ENCODE results near the gene ARHGAP5.

ARHGAP5 gene

DNA sequence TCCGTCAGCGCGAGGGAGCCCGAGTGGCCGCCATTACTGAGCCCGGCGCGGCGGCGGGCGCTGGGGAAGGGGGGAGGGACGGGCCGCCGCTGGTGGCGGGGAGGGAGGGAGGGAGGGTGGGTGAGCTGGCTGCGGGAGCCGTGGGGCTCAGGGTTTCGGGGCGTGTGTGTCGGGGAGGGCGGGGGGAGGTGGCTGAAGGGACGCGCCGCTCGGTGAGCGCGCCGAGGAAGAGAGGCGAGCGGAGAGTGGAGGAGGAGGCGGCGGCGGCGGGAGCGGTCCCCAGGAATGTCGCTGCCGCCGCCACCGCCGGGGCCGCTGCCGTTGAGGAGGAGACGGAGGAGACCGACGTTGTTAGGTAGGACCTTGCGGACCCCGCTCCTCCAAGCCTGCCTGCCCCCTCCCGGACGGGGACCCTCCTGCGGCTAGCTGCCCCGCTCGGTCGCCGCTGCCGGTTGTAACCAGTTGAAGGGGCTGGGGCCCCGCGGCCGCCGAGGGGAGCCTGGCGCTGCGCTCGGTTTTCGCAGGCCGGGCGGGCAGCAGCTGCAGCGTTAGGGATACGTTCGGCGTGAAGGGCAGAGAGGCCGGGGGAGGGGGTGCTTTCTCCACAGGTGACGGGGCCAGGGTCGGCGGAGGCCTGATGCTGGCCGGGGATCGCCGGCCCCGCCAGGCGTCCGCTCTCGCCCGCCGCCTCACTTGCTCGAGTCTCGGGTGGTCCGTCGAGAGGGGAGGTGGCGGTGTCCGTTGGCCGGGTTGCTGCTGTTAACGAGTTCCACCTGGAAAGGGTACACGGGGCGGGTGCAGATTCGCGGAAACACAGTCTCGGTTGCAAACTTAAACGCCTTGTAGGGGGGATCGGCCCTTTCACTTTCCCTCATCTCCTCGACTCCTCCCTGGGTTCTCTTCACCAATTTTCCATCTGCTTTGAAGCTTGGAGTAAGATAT, at the start of gene ARHGAP5:
TSS of gene ARHGAP5 (plus strand) at position 224 of the 942 bp plus-strand sequence. CDS start 13,366 bp downstream, outside the sequence.
- peak; percentile 34 for DNase-seq

- DNase-seq = peak; percentile 67
Measured at GRCh38 chr14:32028599-32028998, 48.5 kb upstream of the ARHGAP5 start.

- no peak for DNase-seq
Measured at GRCh38 chr14:32033543-32033942, 43.6 kb upstream of the ARHGAP5 start.

GRCh38 chr14:32038876-32039275, 38.2 kb upstream of the ARHGAP5 start:
- DNase-seq = peak; percentile 50

DNA sequence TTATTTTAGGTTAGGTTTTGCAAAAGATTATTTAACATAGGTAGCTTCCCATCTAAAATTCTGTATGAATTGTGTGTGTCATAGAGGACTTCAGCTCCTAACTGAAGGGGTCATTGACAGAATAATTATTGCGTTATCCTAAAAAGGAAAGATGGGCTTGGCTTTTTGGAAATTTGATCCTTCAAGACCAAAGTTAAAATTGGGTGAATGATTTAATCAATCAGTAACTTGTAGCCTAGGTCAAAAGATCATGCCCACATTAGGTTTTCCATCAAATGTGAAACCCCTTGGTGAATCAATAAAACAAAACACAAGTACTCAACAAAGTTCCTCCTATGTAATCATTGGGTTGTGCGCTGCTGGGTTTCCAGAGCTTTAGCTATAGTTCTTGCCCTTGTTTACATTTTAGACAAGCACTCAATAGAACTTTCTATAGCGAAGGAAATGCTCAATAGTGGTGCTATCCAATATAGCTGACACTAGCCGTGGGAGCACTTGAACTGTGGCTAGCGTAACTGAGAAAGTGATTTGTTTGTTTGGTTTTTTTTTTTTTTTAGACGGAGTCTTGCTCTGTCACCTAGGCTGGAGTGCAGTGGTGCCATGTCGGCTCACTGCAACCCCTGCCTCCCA, 37.6 kb upstream of the ARHGAP5 start:
- DNase-seq = no peak

GRCh38 chr14:32043624-32044023, 33.5 kb upstream of the ARHGAP5 start:
- no peak for DNase-seq

DNA sequence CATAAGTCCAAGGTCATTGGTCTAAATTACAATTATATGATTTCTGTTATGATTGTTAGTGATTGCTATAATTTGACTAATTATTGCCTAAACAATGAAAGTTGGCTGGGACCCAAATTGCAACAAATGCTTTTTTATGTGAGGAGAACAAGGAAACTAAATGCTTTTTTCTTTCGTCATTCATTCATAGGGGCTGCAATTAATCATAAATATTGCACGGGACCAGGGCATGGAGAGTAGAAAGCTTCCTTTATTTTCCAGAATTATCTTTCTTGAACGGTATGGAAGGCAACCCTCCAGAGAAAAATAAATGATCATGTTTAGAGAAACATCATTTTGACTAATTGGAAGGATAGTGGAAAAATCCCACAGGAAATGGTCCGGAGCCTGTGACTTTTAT, 32.6 kb upstream of the ARHGAP5 start:
- DNase-seq = no peak

DNA sequence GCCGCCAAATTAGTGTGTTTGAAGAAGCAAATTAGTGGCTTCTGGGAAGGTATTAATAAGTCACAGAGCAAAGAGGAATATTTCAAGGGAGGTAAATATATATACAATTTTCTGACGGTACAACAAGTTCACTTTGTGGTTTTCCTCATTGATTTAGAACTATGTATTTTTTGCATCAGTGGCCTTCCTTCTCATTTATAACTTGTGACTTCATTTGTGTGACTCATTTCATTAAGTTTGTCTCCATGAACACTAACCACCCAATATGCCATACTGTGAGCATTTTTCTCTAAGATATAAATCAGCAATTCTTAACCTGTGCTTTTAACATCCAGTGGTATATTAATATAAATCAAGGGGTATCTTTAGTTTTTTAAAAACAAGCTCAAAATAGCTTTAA, 29.3 kb upstream of the ARHGAP5 start:
- DNase-seq = peak; percentile 36

- DNase-seq = no peak
Measured at GRCh38 chr14:32049361-32050088, 27.6 kb upstream of the ARHGAP5 start.

DNA sequence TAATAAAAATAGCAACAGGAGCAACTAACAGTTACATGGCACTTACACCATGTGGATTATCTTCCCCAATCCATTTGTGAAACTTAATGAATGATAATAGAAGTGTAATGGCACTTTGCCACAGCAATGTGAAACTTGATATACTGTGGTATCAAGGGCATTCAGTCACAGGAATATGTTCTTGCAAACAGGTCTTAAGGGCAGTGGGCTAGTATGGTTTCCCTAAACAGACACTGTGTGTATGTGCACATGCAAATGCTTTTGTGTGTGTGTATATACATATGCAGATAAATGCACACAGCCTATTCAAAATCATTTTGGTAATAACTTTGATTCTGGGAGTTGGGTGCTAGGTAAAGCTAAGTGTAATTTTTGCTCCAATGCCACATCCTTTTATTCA, 26.2 kb upstream of the ARHGAP5 start:
- DNase-seq = no peak

DNA sequence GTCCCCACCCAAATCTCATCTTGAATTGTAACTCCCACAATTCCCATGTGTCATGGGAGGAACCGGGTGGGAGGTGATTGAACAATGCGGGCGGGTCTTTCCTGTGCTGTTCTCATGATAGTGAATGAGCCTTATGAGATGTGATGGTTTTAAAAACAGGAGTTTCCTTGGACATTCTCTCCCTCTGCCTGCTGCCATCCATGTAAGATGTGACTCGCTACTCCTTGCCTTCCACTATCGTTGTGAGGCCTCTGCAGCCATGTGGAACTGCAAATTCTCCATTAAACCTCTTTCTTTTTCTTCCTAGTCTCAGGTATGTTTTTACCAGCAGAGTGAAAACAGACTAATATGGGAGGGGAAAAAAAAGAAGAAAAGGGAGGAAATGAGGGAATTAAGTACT, 22.6 kb upstream of the ARHGAP5 start:
- DNase-seq = no peak

GRCh38 chr14:32055175-32055574, 21.9 kb upstream of the ARHGAP5 start:
- DNase-seq = no peak

DNA sequence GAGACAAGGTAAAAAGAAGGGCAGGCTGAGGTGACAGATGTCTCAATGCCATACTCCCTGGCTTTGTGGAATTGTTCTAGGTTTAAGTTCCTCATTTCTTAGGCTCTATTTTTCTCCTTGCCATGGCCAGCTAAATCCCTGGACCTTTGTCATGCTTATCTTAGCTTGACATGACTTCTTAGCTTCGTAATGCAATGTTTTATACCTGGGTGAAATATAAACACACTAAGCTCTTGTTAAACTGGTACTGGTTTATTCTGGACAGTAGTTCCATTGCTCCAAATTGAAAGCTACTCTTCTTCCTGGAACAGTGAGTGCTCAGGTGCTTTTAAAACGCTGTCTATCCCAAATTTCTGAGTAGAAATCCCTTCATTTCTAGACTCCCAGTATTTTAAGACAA, 17.4 kb upstream of the ARHGAP5 start:
- DNase-seq = no peak

GRCh38 chr14:32064931-32065330, 12.2 kb upstream of the ARHGAP5 start:
- no peak for DNase-seq

DNA sequence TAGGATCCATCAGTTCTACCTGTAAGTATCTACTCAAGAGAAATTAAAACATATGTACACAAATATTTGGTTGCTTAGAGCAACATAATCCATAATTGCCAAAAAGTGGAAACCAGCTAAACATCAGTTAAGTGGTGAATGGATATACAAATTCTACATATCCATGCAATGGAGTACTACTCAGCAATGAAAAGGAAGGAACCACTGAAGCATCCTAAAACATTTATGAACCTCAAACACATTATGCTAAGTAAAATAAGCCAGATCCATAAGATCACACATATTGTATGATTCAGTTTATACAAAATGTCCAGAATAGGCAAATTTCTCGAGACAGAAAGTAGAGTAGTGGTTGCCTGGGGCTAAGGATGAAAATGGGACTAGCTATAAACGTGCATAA, 8.4 kb upstream of the ARHGAP5 start:
- DNase-seq = no peak

DNA sequence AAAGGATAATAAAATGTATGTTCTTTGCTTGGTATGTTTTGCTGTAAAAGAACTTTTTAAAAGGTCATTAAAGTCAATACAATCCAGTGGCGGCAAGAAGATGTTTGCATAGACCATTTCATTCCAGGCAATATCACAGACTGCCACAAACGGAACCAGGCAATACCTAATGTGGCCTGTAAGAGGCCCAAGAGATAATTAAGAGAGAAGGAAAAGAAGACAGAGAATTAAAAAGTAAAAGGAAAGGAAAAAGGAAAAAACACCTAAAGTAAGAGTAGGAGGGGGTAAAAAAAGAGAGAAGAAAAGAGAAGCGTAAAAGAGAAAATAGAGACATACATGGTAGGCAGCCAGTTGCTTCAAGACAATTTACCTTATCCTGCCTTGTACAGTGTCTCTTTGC, 6.8 kb upstream of the ARHGAP5 start:
- DNase-seq = no peak

- no peak for DNase-seq
Measured at GRCh38 chr14:32072676-32073075, 4.4 kb upstream of the ARHGAP5 start.

DNA sequence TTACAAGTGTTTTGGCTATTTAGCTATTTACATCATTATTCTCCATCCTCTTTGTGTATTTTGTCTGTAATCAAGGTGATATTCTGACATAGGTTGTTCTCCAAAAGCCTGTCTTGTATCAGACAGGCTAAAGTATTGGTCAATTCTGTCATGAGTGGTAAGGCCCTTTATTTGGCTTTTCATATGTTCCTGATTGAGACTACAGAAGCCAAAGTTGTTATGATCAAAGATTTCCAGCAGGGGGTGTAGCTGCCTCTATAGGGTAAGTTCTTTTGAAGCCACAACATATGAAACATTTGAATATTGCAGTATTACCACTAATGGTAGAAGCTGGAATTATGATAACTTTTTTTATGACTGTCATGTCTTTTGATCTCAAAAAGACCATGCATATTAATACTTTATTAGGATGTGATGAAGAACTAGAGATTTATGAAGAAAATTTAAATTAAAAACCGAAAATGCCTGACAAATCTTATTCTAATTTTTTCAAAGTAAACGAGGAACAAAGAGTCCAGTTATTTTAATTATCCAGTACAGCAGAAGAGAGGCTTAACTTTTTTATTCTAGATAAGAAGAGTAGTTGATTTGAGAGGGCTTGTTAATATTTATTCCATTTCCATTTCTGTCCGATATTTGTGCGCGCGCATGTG, 3.4 kb upstream of the ARHGAP5 start:
- peak; percentile 80 for DNase-seq

GRCh38 chr14:32074887-32075572, 2.1 kb upstream of the ARHGAP5 start:
- peak; percentile 7 for DNase-seq

DNA sequence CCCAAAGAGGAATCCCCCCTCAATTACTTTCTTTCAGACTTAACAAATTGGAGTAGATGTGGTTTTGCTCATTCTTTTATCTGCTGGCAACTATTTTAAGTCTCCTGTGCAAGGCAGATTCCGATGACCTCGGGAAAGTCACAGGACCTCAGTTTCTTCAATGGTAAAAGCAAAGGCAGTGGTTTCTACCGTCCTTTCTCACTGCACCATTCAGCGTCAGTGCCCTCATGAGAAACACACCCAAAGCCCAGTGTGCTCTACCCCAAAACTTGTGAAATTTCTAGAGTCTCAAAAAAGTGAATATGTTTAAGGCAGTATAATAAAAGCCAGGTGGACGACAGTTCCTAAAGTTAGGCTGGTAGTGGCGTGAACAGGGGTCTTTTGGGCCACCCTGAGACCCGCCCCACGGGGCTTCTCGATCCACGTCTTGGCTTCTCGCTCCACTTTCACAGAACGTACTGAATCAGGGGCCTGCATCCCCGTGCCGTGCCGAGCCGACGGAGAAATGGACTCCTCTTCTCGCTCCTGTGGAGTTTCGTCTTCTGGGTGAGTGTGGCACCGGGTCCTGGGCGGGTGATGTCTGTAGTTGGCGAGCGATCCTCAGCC, 1.3 kb upstream of the ARHGAP5 start:
- peak; percentile 8 for DNase-seq

- peak; percentile 98 for DNase-seq
Measured at GRCh38 chr14:32076278-32077080, 625 bp upstream of the ARHGAP5 start.

Data from fibroblast of skin of right biceps (primary cell).